Skeletal muscle tissue (tissue), 4 donors: ENCODE measurements around the gene SVIL. TPM values are rescaled to one million over a fixed set of nuclear protein-coding genes. Genes with fewer than 3 reads are reported as not detected.

Experiments
- H3K27ac ChIP-seq: one replicate; pipeline ENCODE4 v1.7.0; 2013; ENCODE audit warnings: mild to moderate bottlenecking, low read depth, low read length, inconsistent platforms
- H3K27me3 ChIP-seq, 3 donors: one replicate each; pipeline ENCODE4 v1.7.0; 2013; ENCODE audit warnings: low read length in 3 of 3; ENCODE audit not compliant: control insufficient read depth in 3 of 3, insufficient read depth in 3 of 3
- H3K36me3 ChIP-seq, 3 donors: one replicate each; pipeline ENCODE4 v1.7.0; 2013; ENCODE audit warnings: low read length in 3 of 3; ENCODE audit not compliant: control insufficient read depth in 3 of 3, insufficient read depth in 3 of 3
- H3K4me1 ChIP-seq, 3 donors: one replicate each; pipeline ENCODE4 v1.7.0; 2013; ENCODE audit warnings: low read length in 3 of 3, mild to moderate bottlenecking in 3 of 3; ENCODE audit not compliant: control insufficient read depth in 3 of 3, insufficient read depth in 3 of 3
- H3K4me3 ChIP-seq, 3 donors: one replicate each; pipeline ENCODE4 v1.7.0; 2013; ENCODE audit warnings: low read length in 3 of 3
- H3K9ac ChIP-seq, 3 donors: one replicate each; pipeline ENCODE4 v1.7.0; 2013; ENCODE audit warnings: low read length in 3 of 3, mild to moderate bottlenecking in 3 of 3, moderate library complexity in 2 of 3, low read depth in 1 of 3
- H3K9me3 ChIP-seq, 3 donors: one replicate each; pipeline ENCODE4 v1.7.0; 2013; ENCODE audit warnings: low read length in 3 of 3; ENCODE audit not compliant: control insufficient read depth in 3 of 3
- total RNA-seq: library from RNA; depleted of rRNA; stranded (reverse); fragments of >200 nt; gene quantifications from one replicate; pipeline ENCODE4 v1.2.3, GENCODE V29; 2014
- donor health status: Osteomylitis.

The SVIL gene
- total RNA-seq, 1 donor from 2014 or later: 153 TPM

DNA sequence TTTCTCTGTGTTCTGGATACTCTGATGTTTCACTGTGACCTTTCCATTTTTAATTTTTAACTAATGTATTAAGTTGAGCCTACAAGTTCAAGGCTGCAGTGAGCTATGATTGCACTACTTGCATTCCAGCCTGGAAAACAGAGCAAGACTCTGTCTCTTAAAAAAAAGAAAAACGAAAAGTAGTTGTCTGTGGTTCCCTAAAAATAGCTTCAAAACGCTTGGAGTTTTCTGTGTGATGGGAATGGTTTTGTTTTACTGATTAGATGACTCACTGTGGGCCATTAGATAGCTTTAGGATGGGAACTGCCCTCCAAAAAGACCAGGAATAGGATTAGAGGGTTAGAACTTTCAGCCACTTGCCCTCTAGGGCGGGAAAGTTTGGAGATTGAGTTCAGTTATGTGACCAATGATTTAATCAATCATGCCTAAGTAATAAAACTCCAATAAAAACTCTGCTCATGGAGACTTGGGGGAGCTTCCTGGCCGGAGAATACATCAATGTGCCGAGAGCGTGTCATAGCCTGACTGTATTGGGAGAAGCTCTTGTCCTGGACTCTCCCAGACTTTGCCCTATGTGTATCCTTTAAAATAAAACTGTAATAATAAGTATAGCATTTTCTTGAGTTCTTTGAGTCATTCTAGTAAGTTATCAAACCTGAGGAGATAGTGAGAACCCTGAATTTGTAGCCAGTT is 198.8 kb downstream of the SVIL start:
- no peak overlapping the region for H3K27ac ChIP-seq
- no peak overlapping the region for H3K4me3 ChIP-seq
- H3K27me3 ChIP-seq: no peaks in the 10 kb centered on the region
- H3K36me3 ChIP-seq: no peaks in the 10 kb centered on the region
- H3K9me3 ChIP-seq: no peaks in the 10 kb centered on the region
- H3K9ac ChIP-seq: no peak overlapping the region
- H3K4me1 ChIP-seq: no peaks in the 10 kb centered on the region

DNA sequence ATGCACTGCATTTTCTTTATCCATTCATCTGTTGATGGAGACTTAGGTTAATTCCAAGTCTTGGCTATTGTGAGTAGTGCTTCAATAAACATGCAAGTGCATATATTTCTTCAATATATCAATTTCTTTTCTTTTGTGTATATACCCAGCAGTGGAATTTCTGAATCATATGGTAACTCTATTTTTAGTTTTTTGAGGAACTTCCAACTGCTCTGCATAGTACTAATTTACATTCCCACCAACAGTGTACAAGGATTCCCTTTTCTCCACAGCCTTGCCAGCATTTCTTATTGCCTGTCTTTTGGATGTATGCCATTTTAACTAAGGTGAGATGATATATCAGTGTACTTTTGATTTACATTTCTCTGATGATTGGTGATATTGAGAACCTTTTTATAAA is 200.7 kb downstream of the SVIL start:
- H3K4me1 ChIP-seq: no peaks in the 10 kb centered on the region
- H3K36me3 ChIP-seq: no peaks in the 10 kb centered on the region
- no peaks in the 10 kb centered on the region for H3K9me3 ChIP-seq
- H3K27me3 ChIP-seq: no peaks in the 10 kb centered on the region
- H3K27ac ChIP-seq: no peak overlapping the region
- H3K4me3 ChIP-seq: no peak overlapping the region
- no peak overlapping the region for H3K9ac ChIP-seq

DNA sequence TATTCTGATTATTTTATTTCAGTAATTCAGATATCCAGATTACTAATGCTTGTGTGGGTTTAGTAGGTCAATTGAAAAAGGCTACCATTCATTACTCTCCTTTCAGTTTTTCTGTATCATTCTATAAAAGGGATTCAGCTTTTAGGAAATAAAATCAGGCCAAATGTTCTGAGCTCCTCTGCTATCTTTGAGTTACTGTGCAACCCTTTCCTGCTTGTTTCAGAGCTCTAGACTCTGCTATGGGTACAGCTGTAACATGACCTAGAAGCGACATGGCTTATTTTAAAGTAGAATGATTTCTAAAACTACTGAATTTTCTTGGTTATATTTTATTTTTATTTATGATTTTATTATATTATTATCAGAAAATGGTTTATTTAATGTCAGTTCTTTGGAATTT is 203.1 kb downstream of the SVIL start:
- Histone ChIP-seq H3K4me1 (no peaks in the 10 kb centered on the region), H3K27me3 (no peaks in the 10 kb centered on the region), H3K4me3 (no peak overlapping the region), H3K36me3 (peaks cover 0 to 4% (median 0%) of the 10 kb centered on the region in 3 donors), H3K9me3 (no peaks in the 10 kb centered on the region), H3K9ac (no peak overlapping the region), H3K27ac (no peak overlapping the region)

DNA sequence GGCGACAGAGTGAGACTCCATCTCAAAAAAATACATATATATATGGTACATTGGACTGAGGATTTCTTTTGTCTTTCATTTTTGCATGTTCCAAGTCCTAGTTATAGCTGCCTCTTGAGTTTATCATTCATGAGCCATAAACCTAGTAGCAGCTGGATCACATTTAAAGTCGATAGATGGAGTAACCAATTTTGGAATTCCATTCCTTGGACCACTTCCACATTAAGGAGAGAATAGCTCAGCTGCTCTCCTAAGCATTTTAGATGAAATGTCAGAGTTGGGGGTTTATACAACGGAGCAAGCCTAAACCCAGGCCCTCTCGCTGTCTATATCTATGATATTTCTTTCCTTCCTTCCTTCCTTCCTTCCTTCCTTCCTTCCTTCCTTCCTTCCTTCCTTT is 204.7 kb downstream of the SVIL start:
- Histone ChIP-seq H3K36me3 (peaks cover 0 to 5% (median 4%) of the 10 kb centered on the region in 3 donors), H3K4me3 (no peak overlapping the region), H3K9ac (no peak overlapping the region), H3K4me1 (no peaks in the 10 kb centered on the region), H3K9me3 (no peaks in the 10 kb centered on the region), H3K27ac (no peak overlapping the region), H3K27me3 (no peaks in the 10 kb centered on the region)

DNA sequence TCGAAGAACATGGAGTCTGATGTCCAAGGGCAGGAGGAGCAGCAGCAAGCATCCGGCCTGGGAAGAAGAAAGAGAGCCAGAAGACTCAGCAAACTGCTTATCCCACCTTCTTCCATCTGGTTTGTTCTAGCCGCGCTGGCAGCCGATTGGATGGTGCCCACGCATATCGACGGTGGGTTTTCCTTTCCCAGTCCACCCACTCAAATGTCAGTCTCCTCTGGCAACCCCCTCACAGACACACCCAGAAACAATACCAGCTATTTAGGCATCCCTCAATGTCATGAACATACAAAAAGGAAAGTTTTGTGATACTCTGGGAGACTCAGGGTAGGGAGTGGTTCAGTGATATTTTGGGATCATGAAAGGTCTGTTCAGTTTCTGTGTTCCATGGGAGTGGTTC is 206.3 kb downstream of the SVIL start:
- H3K4me1 ChIP-seq: no peaks in the 10 kb centered on the region
- H3K27me3 ChIP-seq: no peaks in the 10 kb centered on the region
- H3K36me3 ChIP-seq: peaks cover 2 to 12% (median 11%) of the 10 kb centered on the region in 3 donors
- H3K4me3 ChIP-seq: no peak overlapping the region
- no peaks in the 10 kb centered on the region for H3K9me3 ChIP-seq
- no peak overlapping the region for H3K27ac ChIP-seq
- H3K9ac ChIP-seq: no peak overlapping the region

DNA sequence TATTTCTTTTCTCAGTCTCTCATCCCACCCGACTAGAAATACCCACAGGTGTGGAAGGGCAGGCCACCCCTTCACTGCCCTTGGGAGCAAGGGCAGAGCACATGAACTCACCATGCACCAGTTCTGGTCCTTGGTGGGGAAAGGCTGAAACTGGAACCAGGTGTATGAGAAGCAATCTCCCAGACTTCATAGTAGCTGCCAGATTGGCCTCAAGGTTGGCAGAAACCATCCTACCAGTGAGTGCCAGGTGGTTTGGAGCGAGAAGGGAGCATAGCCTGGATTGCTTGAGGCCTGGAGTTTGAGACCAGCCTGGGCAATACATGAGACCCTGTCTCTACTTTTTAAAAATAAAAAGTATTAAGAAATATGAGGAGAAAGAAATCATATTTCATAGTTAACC is 207.1 kb downstream of the SVIL start:
- Histone ChIP-seq H3K9me3 (no peaks in the 10 kb centered on the region), H3K27ac (no peak overlapping the region), H3K9ac (no peak overlapping the region), H3K4me1 (no peaks in the 10 kb centered on the region), H3K36me3 (peaks cover 2 to 15% (median 11%) of the 10 kb centered on the region in 3 donors), H3K4me3 (no peak overlapping the region), H3K27me3 (no peaks in the 10 kb centered on the region)

DNA sequence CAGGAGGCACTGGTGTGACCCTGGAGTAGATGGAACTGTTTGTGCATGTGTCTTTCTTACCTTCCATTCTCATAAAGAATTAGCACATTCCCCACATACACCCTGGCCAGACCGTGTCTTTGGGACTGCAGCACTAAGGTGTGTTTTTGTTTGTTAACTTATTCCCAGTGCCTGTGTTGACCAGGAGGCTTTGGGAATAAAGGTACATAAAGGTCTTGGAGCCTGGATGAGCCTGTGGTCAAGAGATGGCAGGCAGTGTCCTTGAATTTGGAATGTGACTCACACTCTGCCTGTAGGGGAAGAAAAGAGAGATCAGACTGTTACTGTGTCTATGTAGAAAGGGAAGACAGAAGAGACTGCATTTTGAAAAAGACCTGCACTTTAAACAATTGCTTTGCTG is 208.4 kb downstream of the SVIL start:
- Histone ChIP-seq H3K27ac (no peak overlapping the region), H3K27me3 (no peaks in the 10 kb centered on the region), H3K4me1 (peaks cover 0 to 4% (median under 1%) of the 10 kb centered on the region in 3 donors), H3K9ac (no peak overlapping the region), H3K36me3 (peaks cover 9 to 25% (median 16%) of the 10 kb centered on the region in 3 donors), H3K9me3 (no peaks in the 10 kb centered on the region), H3K4me3 (no peak overlapping the region)

DNA sequence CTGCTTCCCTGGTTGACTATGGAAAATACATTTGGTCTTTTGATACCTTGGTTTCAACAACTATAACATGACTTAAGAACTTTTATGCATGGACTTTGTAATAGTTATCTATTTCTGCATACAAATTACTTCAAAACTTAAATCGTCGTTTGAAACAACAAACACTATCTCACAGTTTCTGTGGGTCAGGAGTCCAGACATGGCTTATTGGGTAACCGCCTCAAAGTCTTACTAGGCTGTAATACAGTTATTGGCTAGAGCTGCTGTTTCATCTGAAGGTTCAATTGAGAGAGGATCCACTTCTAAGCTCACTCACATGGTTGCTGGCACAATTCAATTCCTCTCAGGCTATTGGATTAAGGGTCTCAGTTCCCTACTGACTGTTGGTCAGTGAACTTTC is 210.8 kb downstream of the SVIL start:
- Histone ChIP-seq H3K4me3 (no peak overlapping the region), H3K9ac (no peak overlapping the region), H3K27ac (no peak overlapping the region), H3K9me3 (no peaks in the 10 kb centered on the region), H3K27me3 (no peaks in the 10 kb centered on the region), H3K36me3 (peaks cover 10 to 32% (median 20%) of the 10 kb centered on the region in 3 donors), H3K4me1 (peaks cover 7 to 14% (median 12%) of the 10 kb centered on the region in 3 donors)

DNA sequence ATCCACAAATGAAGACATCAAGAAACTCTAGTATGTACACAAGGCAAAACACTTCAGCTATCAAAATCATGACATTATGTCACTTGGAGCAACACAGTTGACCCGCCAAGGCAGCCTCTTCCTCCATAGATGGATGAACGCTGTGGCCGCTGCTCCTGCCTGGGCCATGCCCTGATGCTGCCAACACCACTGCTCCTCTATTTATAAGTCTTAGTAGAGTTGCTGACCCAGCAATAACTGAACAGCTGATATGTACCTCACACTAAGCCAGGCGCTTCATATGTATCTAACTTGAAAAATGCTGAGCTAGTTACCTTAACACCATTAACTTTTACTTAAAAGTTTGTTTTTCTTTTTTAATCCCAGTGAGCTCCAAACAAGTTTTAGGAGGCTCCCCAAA is 214.0 kb downstream of the SVIL start:
- Histone ChIP-seq H3K9ac (no peak overlapping the region), H3K4me3 (no peak overlapping the region), H3K27ac (peak overlapping the region; percentile 29), H3K9me3 (no peaks in the 10 kb centered on the region), H3K27me3 (no peaks in the 10 kb centered on the region), H3K36me3 (peaks cover 10 to 32% (median 17%) of the 10 kb centered on the region in 3 donors), H3K4me1 (peaks cover 9 to 14% (median 12%) of the 10 kb centered on the region in 3 donors)

DNA sequence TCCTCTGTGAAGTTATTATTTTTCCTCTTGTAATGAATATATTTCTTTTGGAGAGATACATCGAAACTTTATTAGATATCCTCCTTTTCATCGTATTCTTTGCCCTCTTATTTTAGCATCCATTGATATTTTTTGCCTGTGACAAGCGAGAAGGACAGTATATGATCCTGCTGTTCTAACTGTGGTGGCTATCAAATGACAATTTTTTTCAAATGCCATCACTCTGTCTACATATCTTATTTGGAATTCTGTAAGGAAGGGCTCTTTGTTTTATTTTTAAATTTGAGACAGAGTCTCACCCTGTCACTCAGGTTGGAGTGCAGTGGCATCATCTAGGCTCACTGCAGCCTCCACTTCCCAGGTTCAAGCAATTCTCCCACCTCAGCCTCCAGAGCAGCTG is 217.4 kb downstream of the SVIL start:
- Histone ChIP-seq H3K9me3 (no peaks in the 10 kb centered on the region), H3K4me1 (peaks cover 17 to 19% (median 18%) of the 10 kb centered on the region in 3 donors), H3K4me3 (no peak overlapping the region), H3K36me3 (peaks cover 8 to 19% (median 14%) of the 10 kb centered on the region in 3 donors), H3K27ac (no peak overlapping the region), H3K27me3 (no peaks in the 10 kb centered on the region), H3K9ac (no peak overlapping the region)
